HG03097 (cell line): Measurements from ENCODE around the gene JAM2.
"Not testable (repeated sequence)": the region's sequence is repeated elsewhere in the genome, so short reads cannot be mapped to it uniquely, and the experiment has no call there.

Experiments used
- ATAC-seq: cut with Tn5 transposase; IDR thresholded peaks from one replicate; pipeline ENCODE4 v1.9.1; 2021; ENCODE audit not compliant: unreplicated experiment, low FRiP score

The JAM2 gene

GRCh38 chr21:25643486-25643885 lies 4.4 kb downstream of the JAM2 start:
- no peak for ATAC-seq

- ATAC-seq: no peak
These were observed 7.4 kb downstream of the JAM2 start for GRCh38 chr21:25646474-25646873.

GRCh38 chr21:25647647-25648046 lies 8.6 kb downstream of the JAM2 start:
- no peak for ATAC-seq

- no peak for ATAC-seq
These were observed 10.1 kb downstream of the JAM2 start for GRCh38 chr21:25649146-25649545.

GRCh38 chr21:25656412-25656811 lies 17.4 kb downstream of the JAM2 start:
- ATAC-seq: no peak

- no peak for ATAC-seq
These were observed 18.1 kb downstream of the JAM2 start for GRCh38 chr21:25657140-25657539.

DNA sequence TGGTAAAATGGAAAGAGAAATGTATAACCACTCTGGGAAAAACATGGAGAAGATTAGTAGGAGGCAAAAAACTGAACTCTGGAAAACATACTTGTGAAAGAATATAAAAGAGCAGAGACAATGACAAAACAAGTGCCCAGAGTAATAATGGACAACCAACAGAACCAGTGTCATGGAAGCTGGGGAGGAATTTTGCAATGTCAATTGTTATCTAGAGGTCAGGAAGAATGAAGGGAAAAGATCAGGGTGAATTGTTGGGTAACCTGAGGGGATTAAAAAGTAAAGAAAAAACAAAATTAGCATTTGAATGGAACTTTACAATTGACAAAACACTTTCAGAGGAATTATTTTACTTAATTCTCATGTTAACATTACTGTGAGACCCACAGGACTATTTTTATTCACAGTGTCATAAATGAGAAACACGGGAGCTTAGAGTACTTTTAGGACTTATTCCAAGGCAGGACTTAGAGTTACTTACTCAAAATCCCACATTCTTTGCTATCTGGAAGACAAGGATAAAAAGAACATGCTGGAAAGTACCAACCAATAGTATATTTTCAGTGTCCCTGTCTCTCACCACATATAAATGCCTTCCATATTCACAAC lies 19.5 kb downstream of the JAM2 start:
- no peak for ATAC-seq

- ATAC-seq: no peak
These were observed 21.2 kb downstream of the JAM2 start for GRCh38 chr21:25660233-25660632.

DNA sequence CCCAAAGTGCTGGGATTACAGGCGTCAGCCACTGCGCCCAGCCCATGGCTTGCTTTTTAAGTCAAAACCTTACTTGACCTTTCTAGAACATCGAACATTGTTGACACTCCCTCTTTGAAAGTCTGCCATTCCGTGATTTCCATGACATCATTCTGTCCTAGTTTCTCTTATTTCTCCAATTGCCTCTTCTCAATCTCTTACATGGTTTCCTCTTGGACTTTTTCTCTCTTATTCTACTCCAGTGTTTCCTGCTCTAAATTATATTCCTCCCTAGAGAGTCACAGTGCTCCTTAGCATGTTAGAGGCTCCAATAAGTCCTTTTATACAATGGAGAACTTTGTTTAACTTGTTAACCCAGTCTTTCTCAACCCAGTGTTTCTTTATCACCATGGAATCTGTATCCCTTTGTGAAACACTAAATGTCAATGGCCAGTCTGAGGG lies 25.5 kb downstream of the JAM2 start:
- no peak for ATAC-seq

GRCh38 chr21:25670726-25671125 lies 31.7 kb downstream of the JAM2 start:
- no peak for ATAC-seq

DNA sequence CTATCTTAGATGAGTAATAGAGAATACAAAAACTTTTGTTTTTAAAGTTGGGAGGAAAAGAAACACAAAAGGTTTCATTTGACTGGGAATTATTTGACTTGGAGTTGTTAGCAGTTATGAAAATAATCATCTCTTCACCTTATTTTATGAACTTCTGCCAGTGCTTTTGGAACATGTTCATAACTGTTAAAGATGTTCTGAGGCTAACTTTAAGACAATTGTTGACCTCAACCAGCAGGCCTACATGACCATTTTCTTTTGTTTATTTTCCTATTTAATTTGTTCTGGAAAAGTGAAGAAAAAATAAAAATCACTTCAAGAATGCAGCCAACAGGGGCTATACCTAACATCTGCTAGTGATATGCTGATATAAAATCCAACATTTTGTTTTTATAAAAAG lies 37.4 kb downstream of the JAM2 start:
- ATAC-seq: no peak

- ATAC-seq: no peak
These were observed 43.3 kb downstream of the JAM2 start for GRCh38 chr21:25682382-25682781.

DNA sequence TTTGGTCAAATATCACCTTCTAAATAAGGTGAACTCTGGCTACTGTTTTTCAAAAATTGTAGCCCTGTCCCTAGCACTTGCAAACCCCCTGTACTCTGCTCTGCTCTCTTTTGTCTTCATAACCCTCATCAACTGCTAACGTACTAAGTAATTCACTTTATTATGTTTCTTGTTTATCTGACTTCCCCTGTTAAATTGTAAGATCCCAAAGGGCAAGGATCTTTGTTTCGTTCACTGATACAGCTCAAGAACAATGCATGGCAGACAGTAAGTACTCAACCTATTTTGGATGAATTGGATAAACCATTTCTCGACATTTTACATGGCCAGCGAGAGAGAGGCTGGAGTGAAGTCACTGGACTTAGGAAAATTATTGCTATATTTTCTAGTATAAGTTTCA lies 48.7 kb downstream of the JAM2 start:
- no peak for ATAC-seq

DNA sequence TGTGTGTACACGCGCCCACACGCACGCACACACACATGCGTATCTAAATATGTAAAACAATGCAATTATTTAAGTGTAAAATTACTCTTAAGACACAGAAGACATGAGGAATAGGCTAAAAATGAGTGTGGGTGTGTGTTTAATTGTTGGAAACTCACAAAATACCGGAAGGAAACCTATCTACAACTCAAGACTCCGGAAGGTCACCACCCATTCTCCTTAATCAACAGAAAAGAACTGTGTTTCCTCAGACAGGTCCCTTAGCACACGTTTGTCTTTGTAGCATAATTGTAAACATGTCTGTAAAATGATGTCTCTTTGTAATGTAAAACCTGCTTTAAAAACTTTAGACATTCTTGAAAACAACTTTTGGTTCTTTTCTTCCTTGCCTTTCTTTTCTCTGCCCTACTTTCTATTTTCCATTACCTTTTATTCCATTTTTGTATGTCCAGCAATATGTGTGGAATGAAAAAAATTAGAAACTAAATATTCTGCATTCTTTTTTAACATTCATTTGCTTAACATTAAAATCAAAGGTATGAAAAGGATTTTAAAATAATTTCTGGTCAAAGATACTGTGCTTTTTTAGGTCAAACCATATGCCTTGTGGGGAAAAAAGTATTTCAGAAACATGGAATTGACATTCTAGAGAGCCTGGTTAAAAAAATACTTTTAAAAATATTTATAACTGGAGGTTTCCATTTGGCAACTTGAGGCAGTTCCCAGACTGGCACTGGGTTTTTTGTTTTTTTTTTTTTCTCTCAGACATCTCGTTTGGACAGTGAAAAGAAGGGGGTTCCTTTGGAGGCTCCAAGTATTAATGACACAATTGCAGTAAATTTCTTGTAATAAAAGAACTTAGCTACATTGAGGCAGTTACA lies 49.5 kb downstream of the JAM2 start:
- ATAC-seq: no peak

GRCh38 chr21:25689226-25689625 lies 50.2 kb downstream of the JAM2 start:
- no peak for ATAC-seq

- ATAC-seq: no peak
These were observed 52.9 kb downstream of the JAM2 start for GRCh38 chr21:25691976-25692375.

DNA sequence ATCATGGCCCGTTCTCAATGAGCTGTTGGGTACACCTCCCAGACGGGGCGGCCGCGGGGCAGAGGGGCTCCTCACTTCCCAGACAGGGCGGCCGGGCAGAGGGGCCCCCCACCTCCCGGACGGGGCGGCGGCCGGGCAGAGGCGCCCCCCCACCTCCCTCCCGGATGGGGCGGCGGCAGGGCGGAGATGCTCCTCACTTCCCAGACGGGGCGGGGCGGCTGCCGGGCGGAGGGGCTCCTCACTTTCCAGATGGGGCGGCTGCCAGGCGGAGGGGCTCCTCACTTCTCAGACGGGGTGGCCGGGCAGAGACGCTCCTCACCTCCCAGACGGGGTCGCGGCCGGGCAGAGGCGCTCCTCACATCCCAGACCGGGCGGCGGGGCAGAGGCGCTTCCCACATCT lies 56.4 kb downstream of the JAM2 start:
- ATAC-seq: not testable (repeated sequence)

DNA sequence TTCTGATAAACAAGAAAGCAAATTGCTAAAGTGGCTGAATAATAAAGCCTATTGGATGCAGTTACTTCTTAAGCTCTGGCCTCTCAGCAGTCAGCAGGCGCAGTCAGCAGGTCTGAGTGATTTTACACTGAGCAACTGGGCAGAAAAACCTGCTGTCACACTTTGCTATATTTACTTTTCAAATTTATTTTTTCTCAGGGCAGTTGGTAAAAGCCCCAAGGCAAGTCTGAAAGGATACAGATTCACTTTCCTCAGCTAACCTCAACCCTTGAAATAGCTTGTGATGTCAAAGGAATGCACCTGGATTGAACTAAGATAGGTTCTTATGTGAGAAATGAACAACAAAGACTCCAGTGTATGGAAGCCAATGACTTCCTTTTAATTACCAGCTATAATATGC lies 61.7 kb downstream of the JAM2 start:
- no peak for ATAC-seq

DNA sequence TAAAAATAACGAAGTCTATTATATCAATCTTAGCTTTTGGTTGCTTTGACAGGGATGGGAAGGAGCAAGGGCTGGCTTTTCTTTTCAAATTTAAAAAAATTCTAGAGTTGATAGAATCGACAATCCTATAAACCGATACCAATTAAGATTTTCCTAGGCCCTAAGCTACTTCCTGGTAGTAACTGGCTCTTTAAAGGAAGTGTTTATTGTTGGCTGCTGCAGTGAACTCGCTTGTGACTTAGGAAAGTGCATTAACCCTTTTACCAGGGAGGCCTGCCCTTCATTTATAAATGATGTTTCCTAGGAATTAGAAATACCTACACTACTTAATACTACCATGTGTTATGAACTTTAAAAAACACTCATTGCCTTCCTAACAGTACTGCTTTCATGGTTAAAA lies 62.5 kb downstream of the JAM2 start:
- ATAC-seq: no peak

- no peak for ATAC-seq
These were observed 69.5 kb downstream of the JAM2 start for GRCh38 chr21:25708467-25709065.

- no peak for ATAC-seq
These were observed 70.7 kb downstream of the JAM2 start for GRCh38 chr21:25709684-25710265.
